LNCAP (cell line): ENCODE measurements around the gene C1QTNF2.

Experiments
- CTCF ChIP-seq: fragments of 450-650 bp; IDR thresholded peaks from 2 replicates; pipeline ENCODE4 v1.5.1; 2017; ENCODE audit warnings: mild to moderate bottlenecking

C1QTNF2 gene

DNA sequence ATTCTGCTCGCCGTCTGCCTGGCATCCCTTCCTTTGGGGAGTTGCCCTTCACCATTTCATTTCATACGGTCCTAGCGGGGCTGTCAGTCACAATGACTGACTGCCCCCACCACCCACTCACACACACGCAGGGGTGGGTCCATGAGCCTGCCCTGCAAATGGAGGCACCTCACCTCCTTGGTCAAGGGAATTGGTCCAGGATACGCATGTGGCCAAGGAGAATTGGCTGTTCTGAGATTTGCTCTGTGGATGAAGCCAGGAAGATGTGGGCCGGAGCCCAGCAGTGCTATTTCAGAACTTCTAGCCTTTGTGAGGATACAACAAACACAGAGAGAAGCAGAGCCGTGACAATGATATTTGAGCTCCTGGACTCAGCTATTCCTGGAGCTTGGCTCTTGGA is 17.0 kb downstream of the C1QTNF2 start:
- no peak for TF ChIP-seq CTCF

DNA sequence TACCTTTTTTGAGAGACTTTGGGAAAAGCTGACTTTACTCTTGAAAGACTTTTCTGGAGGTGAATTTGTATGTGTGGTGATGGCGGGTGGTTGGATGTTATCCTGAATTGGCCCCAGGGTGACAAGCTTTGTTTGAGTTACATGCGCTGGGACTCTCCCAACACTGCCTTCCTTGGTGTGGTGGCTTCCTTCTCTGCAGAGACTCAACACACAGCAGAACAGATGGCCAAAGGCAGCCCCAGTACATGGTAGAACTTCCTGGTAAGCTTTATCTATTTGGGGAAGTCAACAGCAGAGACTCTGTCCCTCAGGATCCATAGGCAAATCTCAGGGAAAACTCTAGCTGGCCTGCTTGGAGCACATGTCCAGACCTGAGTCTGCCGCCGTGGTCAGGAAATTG is 18.1 kb downstream of the C1QTNF2 start:
- no peak for TF ChIP-seq CTCF

DNA sequence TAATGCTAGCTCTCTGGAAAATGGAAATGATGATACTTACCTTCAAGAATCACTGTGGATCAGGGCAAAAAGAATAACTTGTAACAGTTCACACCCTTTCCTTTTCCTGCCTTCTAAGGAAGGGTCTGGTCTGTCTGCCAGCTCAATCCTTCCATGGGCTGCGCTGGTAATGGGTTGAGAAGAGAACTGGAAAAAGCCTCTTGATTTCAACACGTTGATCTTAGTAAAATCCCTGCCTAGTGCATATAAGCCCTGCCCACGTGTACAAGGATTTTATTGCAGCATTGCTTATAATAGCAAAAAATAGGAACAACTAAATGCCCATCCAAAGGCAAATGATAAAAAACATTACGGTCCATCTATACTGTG is 20.5 kb downstream of the C1QTNF2 start:
- no peak for TF ChIP-seq CTCF

DNA sequence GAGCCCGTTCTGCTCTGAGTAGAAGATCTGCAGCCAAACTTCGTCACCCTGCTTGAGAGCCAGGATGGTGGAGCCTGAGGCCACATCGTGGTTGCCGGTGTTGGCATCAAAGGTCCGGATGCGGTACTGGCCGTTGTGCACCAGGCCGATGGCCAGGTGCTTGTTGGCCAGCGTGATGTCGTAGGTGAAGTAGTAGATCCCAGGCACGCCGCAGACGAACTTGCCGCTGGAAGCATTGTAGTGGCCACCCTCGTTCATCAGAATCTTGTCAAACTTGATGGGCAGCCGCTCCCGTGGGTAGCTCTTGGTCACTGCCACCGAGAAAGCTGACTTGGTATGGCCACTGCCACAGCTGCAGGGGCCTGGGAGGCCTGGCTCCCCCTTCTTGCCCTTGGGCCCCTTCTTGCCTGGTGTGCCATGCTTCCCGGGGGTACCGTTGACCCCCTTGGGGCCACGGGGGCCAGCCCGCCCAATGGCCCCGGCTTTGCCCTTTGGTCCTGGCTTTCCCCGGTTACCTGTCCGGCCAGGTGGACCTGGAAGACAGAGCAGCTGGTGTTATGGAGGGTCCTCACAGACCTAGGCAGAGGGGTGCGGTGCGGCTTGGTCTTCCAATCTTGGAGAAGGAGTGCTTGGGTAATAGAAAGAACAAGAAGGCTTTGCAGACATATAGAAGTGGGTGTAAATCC is 21.0 kb downstream of the C1QTNF2 start:
- TF ChIP-seq CTCF = no peak

- no peak for TF ChIP-seq CTCF
These were observed 22.3 kb downstream of the C1QTNF2 start for GRCh38 chr5:160348080-160348479.

DNA sequence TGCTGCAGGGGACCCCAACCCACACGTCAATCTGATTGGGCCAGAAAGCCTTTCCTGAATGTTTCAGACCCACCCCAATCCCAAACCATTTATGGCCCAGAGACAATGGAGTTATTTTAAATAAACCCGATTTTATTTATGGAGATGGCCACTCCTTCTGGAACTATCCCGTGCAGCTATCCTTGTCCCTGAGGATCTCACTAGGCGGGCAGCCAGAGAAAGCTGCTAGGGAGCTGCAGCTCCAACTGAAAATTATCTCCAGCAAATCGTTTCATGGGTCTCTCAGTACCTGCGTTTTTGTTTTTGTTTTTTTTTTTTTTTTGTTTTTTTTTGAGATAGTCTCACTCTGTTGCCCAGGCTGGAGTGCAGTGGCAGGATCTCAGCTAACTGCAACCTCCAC is 23.0 kb downstream of the C1QTNF2 start:
- TF ChIP-seq CTCF = no peak

DNA sequence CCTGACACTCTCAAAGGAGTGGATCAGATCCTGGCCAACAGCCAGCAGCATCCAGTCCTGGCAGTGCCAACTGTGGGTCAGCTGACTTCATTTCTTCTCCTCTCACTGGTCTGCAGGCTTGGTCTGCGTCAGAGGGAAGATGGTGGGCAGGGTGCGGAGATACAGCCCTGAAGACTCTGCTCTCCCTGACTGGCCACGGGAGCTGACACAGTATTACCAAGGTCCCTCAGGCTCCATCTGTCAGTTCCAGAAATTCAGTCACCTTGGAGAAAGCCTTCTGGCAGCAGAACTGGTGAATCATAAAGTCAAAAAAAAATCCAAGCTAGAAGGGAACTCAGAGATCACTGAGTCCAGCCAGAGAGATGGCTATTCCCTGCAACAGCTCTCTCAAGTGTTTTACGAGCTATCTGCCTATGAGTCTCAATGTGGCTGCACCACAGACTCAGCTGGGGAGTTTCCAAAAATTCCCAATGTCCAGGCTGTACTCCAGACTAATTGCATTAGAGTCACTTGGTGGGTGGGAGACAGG is 27.9 kb downstream of the C1QTNF2 start:
- no peak for TF ChIP-seq CTCF
